ENCODE results near the gene NCF4.

NCF4 gene

GRCh38 chr22:36873614-36874308 lies 13.0 kb downstream of the NCF4 start:
- peak overlapping the region; percentile 48 for H3K27ac ChIP-seq (ENCODE audit: low read depth, low read length)
- no peak overlapping the region for H3K9ac ChIP-seq (ENCODE audit: low read depth in 1 of 2, low read length in 2 of 2)

DNA sequence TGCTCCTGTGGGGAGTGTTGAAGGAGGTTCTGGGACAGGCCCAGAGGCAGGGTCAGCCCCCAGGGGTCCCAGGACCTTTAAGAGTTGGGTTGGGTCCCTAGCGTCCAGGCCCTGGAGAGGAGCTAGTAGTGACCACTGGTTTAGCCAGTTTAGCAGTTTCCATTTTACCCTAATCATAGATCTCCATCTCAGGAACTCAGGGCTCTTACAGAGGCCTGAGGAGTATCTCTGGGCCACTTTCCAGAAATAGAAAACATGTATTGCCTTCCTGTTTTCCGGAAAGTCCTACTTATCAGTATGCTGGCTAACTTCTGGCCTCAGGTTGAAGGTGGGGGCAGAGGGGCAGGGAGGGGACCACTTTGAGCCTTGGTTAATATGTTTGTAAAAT lies 13.5 kb downstream of the NCF4 start:
- no peaks in the 10 kb centered on the region for H3K27me3 ChIP-seq (ENCODE audit: control insufficient read depth in 1 of 2, insufficient read depth in 2 of 2, low read length in 2 of 2)
- H3K36me3 ChIP-seq (ENCODE audit: control insufficient read depth in 1 of 2, insufficient read depth in 2 of 2, low read length in 2 of 2): peaks cover 4 to 6% of the 10 kb centered on the region in 2 donors
- H3K4me1 ChIP-seq (ENCODE audit: control insufficient read depth in 1 of 2, insufficient read depth in 2 of 2, low read length in 2 of 2): peaks cover 11 to 16% of the 10 kb centered on the region in 2 donors
- no peaks in the 10 kb centered on the region for H3K9me3 ChIP-seq (ENCODE audit: control insufficient read depth in 1 of 2, low read length in 2 of 2)
- no peak overlapping the region for H3K9ac ChIP-seq (ENCODE audit: low read depth in 1 of 2, low read length in 2 of 2)
- no peak overlapping the region for H3K4me3 ChIP-seq (ENCODE audit: low read depth in 1 of 2, low read length in 2 of 2)
- H3K27ac ChIP-seq (ENCODE audit: low read depth, low read length): peak overlapping the region; percentile 48

More at GRCh38 chr22:36873614-36874308, 13.0 kb downstream of the NCF4 start:
- no peaks in the 10 kb centered on the region for H3K27me3 ChIP-seq (ENCODE audit: control insufficient read depth in 1 of 2, insufficient read depth in 2 of 2, low read length in 2 of 2)
- no peak overlapping the region for H3K4me3 ChIP-seq (ENCODE audit: low read depth in 1 of 2, low read length in 2 of 2)
- peaks cover 4 to 6% of the 10 kb centered on the region in 2 donors for H3K36me3 ChIP-seq (ENCODE audit: control insufficient read depth in 1 of 2, insufficient read depth in 2 of 2, low read length in 2 of 2)
- H3K4me1 ChIP-seq (ENCODE audit: control insufficient read depth in 1 of 2, insufficient read depth in 2 of 2, low read length in 2 of 2): peaks cover 11 to 16% of the 10 kb centered on the region in 2 donors
- H3K9me3 ChIP-seq (ENCODE audit: control insufficient read depth in 1 of 2, low read length in 2 of 2): no peaks in the 10 kb centered on the region

DNA sequence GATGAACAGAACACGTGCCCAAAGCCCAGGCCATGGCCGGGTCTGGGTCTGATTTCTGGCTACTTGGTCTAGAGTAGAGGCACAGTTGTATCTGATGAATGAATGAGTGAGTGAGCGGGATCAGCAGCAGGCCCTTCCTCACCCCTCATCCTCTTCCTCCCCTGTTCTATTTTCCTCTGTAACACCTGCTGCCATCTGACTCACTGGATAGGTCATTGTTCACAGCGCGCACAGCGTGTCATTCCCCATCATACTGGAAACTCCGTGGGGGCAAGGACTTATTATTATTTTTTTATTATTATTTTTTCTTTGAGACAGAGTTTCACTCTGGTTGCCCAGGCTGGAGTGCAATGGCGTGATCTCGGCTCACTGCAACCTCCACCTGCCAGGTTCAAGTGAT lies 13.9 kb downstream of the NCF4 start:
- H3K27ac ChIP-seq (ENCODE audit: low read depth, low read length): peak overlapping the region; percentile 47
- H3K4me3 ChIP-seq (ENCODE audit: low read depth in 1 of 2, low read length in 2 of 2): no peak overlapping the region
- peaks cover 11 to 16% of the 10 kb centered on the region in 2 donors for H3K4me1 ChIP-seq (ENCODE audit: control insufficient read depth in 1 of 2, insufficient read depth in 2 of 2, low read length in 2 of 2)
- H3K9ac ChIP-seq (ENCODE audit: low read depth in 1 of 2, low read length in 2 of 2): no peak overlapping the region
- H3K36me3 ChIP-seq (ENCODE audit: control insufficient read depth in 1 of 2, insufficient read depth in 2 of 2, low read length in 2 of 2): peaks cover 4 to 6% of the 10 kb centered on the region in 2 donors
- H3K9me3 ChIP-seq (ENCODE audit: control insufficient read depth in 1 of 2, low read length in 2 of 2): no peaks in the 10 kb centered on the region
- H3K27me3 ChIP-seq (ENCODE audit: control insufficient read depth in 1 of 2, insufficient read depth in 2 of 2, low read length in 2 of 2): no peaks in the 10 kb centered on the region

DNA sequence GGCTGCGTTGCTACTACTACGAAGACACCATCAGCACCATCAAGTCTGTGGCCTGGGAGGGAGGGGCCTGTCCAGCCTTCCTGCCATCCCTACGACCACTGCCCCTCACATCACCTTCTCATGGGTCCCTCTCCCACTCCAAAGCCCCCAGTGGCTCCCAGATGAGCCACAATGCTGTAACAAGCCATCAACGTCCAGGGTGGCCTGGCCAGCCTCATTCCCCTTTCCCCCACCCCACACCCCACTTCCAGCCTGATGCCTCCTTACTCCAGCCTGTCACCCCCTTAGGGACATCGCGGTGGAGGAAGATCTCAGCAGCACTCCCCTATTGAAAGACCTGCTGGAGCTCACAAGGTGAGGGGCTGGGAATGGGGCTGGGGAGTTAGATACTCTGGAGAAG lies 14.9 kb downstream of the NCF4 start:
- Histone ChIP-seq H3K9ac (ENCODE audit: low read depth in 1 of 2, low read length in 2 of 2) (no peak overlapping the region), H3K36me3 (ENCODE audit: control insufficient read depth in 1 of 2, insufficient read depth in 2 of 2, low read length in 2 of 2) (peaks cover 4 to 6% of the 10 kb centered on the region in 2 donors), H3K27ac (ENCODE audit: low read depth, low read length) (no peak overlapping the region), H3K4me1 (ENCODE audit: control insufficient read depth in 1 of 2, insufficient read depth in 2 of 2, low read length in 2 of 2) (peaks cover 11 to 16% of the 10 kb centered on the region in 2 donors), H3K4me3 (ENCODE audit: low read depth in 1 of 2, low read length in 2 of 2) (no peak overlapping the region), H3K27me3 (ENCODE audit: control insufficient read depth in 1 of 2, insufficient read depth in 2 of 2, low read length in 2 of 2) (no peaks in the 10 kb centered on the region), H3K9me3 (ENCODE audit: control insufficient read depth in 1 of 2, low read length in 2 of 2) (no peaks in the 10 kb centered on the region)

- Histone ChIP-seq H3K4me1 (ENCODE audit: control insufficient read depth in 1 of 2, insufficient read depth in 2 of 2, low read length in 2 of 2) (peaks cover 0 to under 1% of the 10 kb centered on the region in 2 donors), H3K9ac (ENCODE audit: low read depth in 1 of 2, low read length in 2 of 2) (no peak overlapping the region), H3K27ac (ENCODE audit: low read depth, low read length) (no peak overlapping the region), H3K4me3 (ENCODE audit: low read depth in 1 of 2, low read length in 2 of 2) (no peak overlapping the region), H3K36me3 (ENCODE audit: control insufficient read depth in 1 of 2, insufficient read depth in 2 of 2, low read length in 2 of 2) (no peaks in the 10 kb centered on the region), H3K27me3 (ENCODE audit: control insufficient read depth in 1 of 2, insufficient read depth in 2 of 2, low read length in 2 of 2) (no peaks in the 10 kb centered on the region), H3K9me3 (ENCODE audit: control insufficient read depth in 1 of 2, low read length in 2 of 2) (peaks cover 3 to 7% of the 10 kb centered on the region in 2 donors)
Observed at GRCh38 chr22:36879775-36880174, 19.0 kb downstream of the NCF4 start.

GRCh38 chr22:36881504-36882245 lies 20.9 kb downstream of the NCF4 start:
- no peaks in the 10 kb centered on the region for H3K36me3 ChIP-seq (ENCODE audit: control insufficient read depth in 1 of 2, insufficient read depth in 2 of 2, low read length in 2 of 2)
- H3K9ac ChIP-seq (ENCODE audit: low read depth in 1 of 2, low read length in 2 of 2): no peak overlapping the region
- no peak overlapping the region for H3K4me3 ChIP-seq (ENCODE audit: low read depth in 1 of 2, low read length in 2 of 2)
- H3K9me3 ChIP-seq (ENCODE audit: control insufficient read depth in 1 of 2, low read length in 2 of 2): peaks cover 3 to 7% of the 10 kb centered on the region in 2 donors
- H3K27me3 ChIP-seq (ENCODE audit: control insufficient read depth in 1 of 2, insufficient read depth in 2 of 2, low read length in 2 of 2): peaks cover 0 to 3% of the 10 kb centered on the region in 2 donors
- H3K4me1 ChIP-seq (ENCODE audit: control insufficient read depth in 1 of 2, insufficient read depth in 2 of 2, low read length in 2 of 2): no peaks in the 10 kb centered on the region
- H3K27ac ChIP-seq (ENCODE audit: low read depth, low read length): no peak overlapping the region

GRCh38 chr22:36884349-36885158 lies 23.7 kb downstream of the NCF4 start:
- Histone ChIP-seq H3K9ac (ENCODE audit: low read depth in 1 of 2, low read length in 2 of 2) (no peak overlapping the region), H3K27ac (ENCODE audit: low read depth, low read length) (no peak overlapping the region), H3K9me3 (ENCODE audit: control insufficient read depth in 1 of 2, low read length in 2 of 2) (peaks cover 3 to 7% of the 10 kb centered on the region in 2 donors), H3K4me1 (ENCODE audit: control insufficient read depth in 1 of 2, insufficient read depth in 2 of 2, low read length in 2 of 2) (no peaks in the 10 kb centered on the region), H3K4me3 (ENCODE audit: low read depth in 1 of 2, low read length in 2 of 2) (no peak overlapping the region), H3K36me3 (ENCODE audit: control insufficient read depth in 1 of 2, insufficient read depth in 2 of 2, low read length in 2 of 2) (no peaks in the 10 kb centered on the region), H3K27me3 (ENCODE audit: control insufficient read depth in 1 of 2, insufficient read depth in 2 of 2, low read length in 2 of 2) (peaks cover 0 to 3% of the 10 kb centered on the region in 2 donors)

- Histone ChIP-seq H3K27ac (ENCODE audit: low read depth, low read length) (no peak overlapping the region), H3K4me1 (ENCODE audit: control insufficient read depth in 1 of 2, insufficient read depth in 2 of 2, low read length in 2 of 2) (no peaks in the 10 kb centered on the region), H3K4me3 (ENCODE audit: low read depth in 1 of 2, low read length in 2 of 2) (no peak overlapping the region), H3K9ac (ENCODE audit: low read depth in 1 of 2, low read length in 2 of 2) (no peak overlapping the region), H3K27me3 (ENCODE audit: control insufficient read depth in 1 of 2, insufficient read depth in 2 of 2, low read length in 2 of 2) (peaks cover 0 to 3% of the 10 kb centered on the region in 2 donors), H3K36me3 (ENCODE audit: control insufficient read depth in 1 of 2, insufficient read depth in 2 of 2, low read length in 2 of 2) (no peaks in the 10 kb centered on the region), H3K9me3 (ENCODE audit: control insufficient read depth in 1 of 2, low read length in 2 of 2) (peaks cover 3 to 7% of the 10 kb centered on the region in 2 donors)
Observed at GRCh38 chr22:36885474-36885873, 24.7 kb downstream of the NCF4 start.

DNA sequence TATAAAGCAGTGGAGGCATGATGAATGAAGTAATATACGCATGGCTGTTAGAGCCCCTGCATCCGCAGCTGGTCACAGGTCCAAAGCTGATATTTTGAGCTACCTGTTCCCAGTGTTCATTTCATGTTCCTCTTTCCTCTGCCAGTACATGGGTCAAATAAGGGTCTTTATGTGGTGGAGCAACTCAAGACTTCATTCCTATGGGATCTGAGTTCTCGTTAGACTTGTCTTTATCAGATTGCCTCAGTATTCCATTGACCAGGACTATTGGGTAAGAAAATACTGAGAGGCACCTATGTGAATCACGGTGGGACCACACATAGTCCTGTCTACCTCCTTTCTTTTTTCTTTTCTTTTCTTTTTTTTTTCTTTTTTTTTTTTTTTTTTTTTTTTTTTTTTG lies 25.2 kb downstream of the NCF4 start:
- Histone ChIP-seq H3K9me3 (ENCODE audit: control insufficient read depth in 1 of 2, low read length in 2 of 2) (peaks cover 3 to 7% of the 10 kb centered on the region in 2 donors), H3K4me3 (ENCODE audit: low read depth in 1 of 2, low read length in 2 of 2) (no peak overlapping the region), H3K9ac (ENCODE audit: low read depth in 1 of 2, low read length in 2 of 2) (no peak overlapping the region), H3K4me1 (ENCODE audit: control insufficient read depth in 1 of 2, insufficient read depth in 2 of 2, low read length in 2 of 2) (no peaks in the 10 kb centered on the region), H3K36me3 (ENCODE audit: control insufficient read depth in 1 of 2, insufficient read depth in 2 of 2, low read length in 2 of 2) (no peaks in the 10 kb centered on the region), H3K27me3 (ENCODE audit: control insufficient read depth in 1 of 2, insufficient read depth in 2 of 2, low read length in 2 of 2) (peaks cover 0 to 3% of the 10 kb centered on the region in 2 donors), H3K27ac (ENCODE audit: low read depth, low read length) (no peak overlapping the region)

DNA sequence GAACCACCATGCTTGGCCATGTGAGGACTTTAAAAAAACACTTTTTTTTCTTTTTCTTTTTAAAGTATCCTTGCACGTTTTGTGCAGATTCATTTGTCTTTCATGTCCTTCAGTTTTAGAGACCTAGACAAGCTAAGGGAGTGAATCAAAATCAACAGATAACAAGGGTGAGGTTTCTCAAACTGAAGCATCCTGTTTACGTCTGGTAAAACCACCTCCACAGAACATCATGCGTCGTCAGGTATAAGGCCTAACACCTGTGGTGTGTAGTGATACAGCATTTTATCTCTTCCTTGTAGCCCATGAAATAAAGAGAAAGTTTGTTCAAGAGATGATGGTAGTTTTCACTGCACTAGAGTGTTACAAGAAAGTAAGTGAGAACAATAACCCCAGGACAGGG lies 26.4 kb downstream of the NCF4 start:
- no peak overlapping the region for H3K9ac ChIP-seq (ENCODE audit: low read depth in 1 of 2, low read length in 2 of 2)
- no peak overlapping the region for H3K27ac ChIP-seq (ENCODE audit: low read depth, low read length)

More for the DNA sequence above, 26.4 kb downstream of the NCF4 start:
- H3K36me3 ChIP-seq (ENCODE audit: control insufficient read depth in 1 of 2, insufficient read depth in 2 of 2, low read length in 2 of 2): no peaks in the 10 kb centered on the region
- peaks cover 0 to 3% of the 10 kb centered on the region in 2 donors for H3K27me3 ChIP-seq (ENCODE audit: control insufficient read depth in 1 of 2, insufficient read depth in 2 of 2, low read length in 2 of 2)
- H3K4me3 ChIP-seq (ENCODE audit: low read depth in 1 of 2, low read length in 2 of 2): no peak overlapping the region
- H3K4me1 ChIP-seq (ENCODE audit: control insufficient read depth in 1 of 2, insufficient read depth in 2 of 2, low read length in 2 of 2): no peaks in the 10 kb centered on the region
- no peaks in the 10 kb centered on the region for H3K9me3 ChIP-seq (ENCODE audit: control insufficient read depth in 1 of 2, low read length in 2 of 2)
